CD14-positive monocyte (primary cell): ENCODE measurements around the gene CYP2R1. TPM values are rescaled to one million over a fixed set of nuclear protein-coding genes. Genes with fewer than 3 reads are reported as not detected.
A peak's percentile ranks its signal among the peaks of the same experiment; 100 is the strongest.

Source experiments
- DNase-seq, 3 donors: peaks; one replicate each; pipeline ENCODE4 v3.0.0-alpha.2; 2011 to 2022
- H2AFZ ChIP-seq: 2 replicates; pipeline ENCODE4 v1.6.0; 2012; ENCODE audit warnings: mild to moderate bottlenecking, low read depth, low read length, inconsistent platforms; ENCODE audit not compliant: insufficient read depth, poor library complexity, severe bottlenecking
- H3K27ac ChIP-seq, 2 donors: 1 replicate in 1 of 2; 2 replicates in 1 of 2; pipeline ENCODE4 v1.5.1; 2012 to 2013; ENCODE audit warnings: low read length in 2 of 2, control low read depth in 1 of 2, inconsistent platforms in 1 of 2, low read depth in 1 of 2, mild to moderate bottlenecking in 1 of 2
- H3K27me3 ChIP-seq, 2 donors: one replicate each; pipeline versions ENCODE4 v1.6.0 to v1.6.1; 2011 to 2013; ENCODE audit warnings: low read length in 2 of 2; ENCODE audit not compliant: control insufficient read depth in 2 of 2, insufficient read depth in 2 of 2
- H3K36me3 ChIP-seq, 2 donors: replicated peaks in 1 of 2; 1 replicate in 1 of 2; 2 replicates in 1 of 2; pipeline versions ENCODE4 v1.5.1 to v1.6.1; 2012 to 2013; ENCODE audit warnings: low read length in 2 of 2, control low read depth in 1 of 2, inconsistent platforms in 1 of 2, mild to moderate bottlenecking in 1 of 2; ENCODE audit not compliant: insufficient read depth in 2 of 2, control insufficient read depth in 1 of 2
- H3K4me1 ChIP-seq, 2 donors: 1 replicate in 1 of 2; 2 replicates in 1 of 2; pipeline versions ENCODE4 v1.5.1 to v1.6.1; 2012 to 2013; ENCODE audit warnings: low read length in 2 of 2, control low read depth in 1 of 2, inconsistent platforms in 1 of 2, mild to moderate bottlenecking in 1 of 2, moderate library complexity in 1 of 2; ENCODE audit not compliant: insufficient read depth in 2 of 2, control insufficient read depth in 1 of 2
- H3K4me2 ChIP-seq: replicated peaks from 2 replicates; pipeline ENCODE3; 2012; ENCODE audit warnings: low read length, moderate library complexity, mild to moderate bottlenecking; ENCODE audit not compliant: poor library complexity, severe bottlenecking; ENCODE audit errors: extremely low read depth
- H3K4me3 ChIP-seq, 3 experiments: fragments of 200-600 bp in 1 of 3; sonication (generic) in 1 of 3; replicated peaks in 1 of 3; 1 replicate in 2 of 3; 2 replicates in 1 of 3; pipeline ENCODE4 v1.5.1; 2011 to 2013; ENCODE audit warnings: low read length in 3 of 3, mild to moderate bottlenecking in 3 of 3, control low read depth in 2 of 3, low read depth in 2 of 3, inconsistent platforms in 1 of 3, moderate library complexity in 1 of 3
- H3K79me2 ChIP-seq: 2 replicates; pipeline ENCODE4 v1.6.0; 2012; ENCODE audit warnings: mild to moderate bottlenecking, control low read depth, inconsistent platforms, low read length, moderate library complexity; ENCODE audit not compliant: insufficient read depth
- H3K9ac ChIP-seq: 2 replicates; pipeline ENCODE4 v1.6.0; 2017; ENCODE audit warnings: low read length, mild to moderate bottlenecking; ENCODE audit not compliant: insufficient read depth, poor library complexity, severe bottlenecking
- H3K9me3 ChIP-seq, 2 donors: replicated peaks in 1 of 2; 1 replicate in 1 of 2; 2 replicates in 1 of 2; pipeline versions ENCODE4 v1.5.1 to v1.6.1; 2012 to 2013; ENCODE audit warnings: low read length in 2 of 2, control low read depth in 1 of 2; ENCODE audit not compliant: control insufficient read depth in 1 of 2, insufficient read depth in 1 of 2
- H4K20me1 ChIP-seq: 2 replicates; pipeline ENCODE4 v1.6.0; 2012; ENCODE audit warnings: mild to moderate bottlenecking, low read length, control low read depth, moderate library complexity; ENCODE audit not compliant: insufficient read depth
- H3K27ac Mint-ChIP-seq, 7 donors: one replicate each; pipeline ENCODE4 v1.8.0; 2020; ENCODE audit warnings: mild to moderate bottlenecking in 7 of 7, mixed read lengths in 7 of 7, moderate library complexity in 6 of 7, inconsistent platforms in 2 of 7
- H3K27me3 Mint-ChIP-seq, 3 donors: one replicate each; pipeline ENCODE4 v1.8.0; 2021 to 2022; ENCODE audit warnings: low read depth in 3 of 3, mild to moderate bottlenecking in 3 of 3, mixed read lengths in 3 of 3, moderate library complexity in 3 of 3, inconsistent platforms in 1 of 3
- H3K36me3 Mint-ChIP-seq, 2 donors: one replicate each; pipeline ENCODE4 v1.8.0; 2020; ENCODE audit warnings: mixed read lengths in 2 of 2, inconsistent platforms in 1 of 2, mild to moderate bottlenecking in 1 of 2
- H3K4me1 Mint-ChIP-seq: one replicate; pipeline ENCODE4 v1.8.0; 2020; ENCODE audit warnings: mild to moderate bottlenecking, mixed read lengths
- H3K4me3 Mint-ChIP-seq, 2 donors: one replicate each; pipeline ENCODE4 v1.8.0; 2020; ENCODE audit warnings: mild to moderate bottlenecking in 2 of 2, mixed read lengths in 2 of 2, moderate library complexity in 1 of 2
- H3K9me3 Mint-ChIP-seq, 7 donors: one replicate each; pipeline ENCODE4 v1.8.0; 2020 to 2022; ENCODE audit warnings: mixed read lengths in 7 of 7, mild to moderate bottlenecking in 6 of 7, moderate library complexity in 6 of 7, inconsistent platforms in 2 of 7
- CTCF ChIP-seq: fragments of 200-600 bp; IDR thresholded peaks from one replicate; pipeline ENCODE4 v1.8.0; 2022; ENCODE audit warnings: antibody characterized with exemption, mild to moderate bottlenecking
- WGBS: methylation state at CpG from one replicate; pipeline ENCODE4 v1.1.5; 2013; ENCODE audit warnings: missing lambda C conversion rate; ENCODE audit not compliant: insufficient coverage; 5-methylcytosine and 5-hydroxymethylcytosine counted together
- intact Hi-C, 2 donors: fragments of 100-400 bp; cut with micrococcal nuclease; formaldehyde crosslinking; loops; one replicate each; pipeline versions ENCODE4 v1.15.0 to v1.15.1; 2023
- polyA plus RNA-seq, 3 donors: library from polyadenylated mRNA; depleted of rRNA in 1 of 3; unstranded in 2 of 3; stranded (reverse) in 1 of 3; fragments of 300-500 nt in 2 of 3; fragments of >200 nt in 1 of 3; fragmentation: Illumina TruSeq in 2 of 3; gene quantifications; 1 replicate in 2 of 3; 2 replicates in 1 of 3; pipeline ENCODE4 v1.2.3, GENCODE V29; 2012 to 2021

CYP2R1 gene
- polyA plus RNA-seq, 3 donors = 5.4 to 8.3 (median 7.0) TPM

GRCh38 chr11:14906578-14906977 is 14.5 kb upstream of the CYP2R1 start:
- no peaks in the 10 kb centered on the region for H3K36me3 Mint-ChIP-seq
- H3K27ac ChIP-seq = no peak overlapping the region
- H2AFZ ChIP-seq = no peak overlapping the region
- H3K4me1 Mint-ChIP-seq = peaks cover 32% of the 10 kb centered on the region
- no peak overlapping the region for H3K4me3 ChIP-seq
- H3K27me3 ChIP-seq = peaks cover 0 to 8% of the 10 kb centered on the region in 2 donors
- no peak overlapping the region for H3K4me2 ChIP-seq
- WGBS = 94% methylated on average over 3 of the region's 5 CpGs
- H3K79me2 ChIP-seq = no peaks in the 10 kb centered on the region
- H3K9me3 ChIP-seq = no peaks in the 10 kb centered on the region
- H3K36me3 ChIP-seq = no peaks in the 10 kb centered on the region
- peaks cover 0 to 2% (median 0%) of the 10 kb centered on the region in 7 donors for H3K9me3 Mint-ChIP-seq
- H3K27ac Mint-ChIP-seq = no peak overlapping the region
- intact Hi-C loops = loop anchor here (2.0 to 10.0 kb wide), 4 partner anchors 114 to 369 kb away; partner anchors contain the start of gene PDE3B (in 2 of the 2)
- H4K20me1 ChIP-seq = no peaks in the 10 kb centered on the region
- DNase-seq = no peak
- no peak for TF ChIP-seq CTCF
- peaks cover 11 to 29% (median 19%) of the 10 kb centered on the region in 3 donors for H3K27me3 Mint-ChIP-seq
- H3K4me3 Mint-ChIP-seq = no peak overlapping the region
- no peak overlapping the region for H3K9ac ChIP-seq
- H3K4me1 ChIP-seq = peaks cover 21 to 34% of the 10 kb centered on the region in 2 donors

GRCh38 chr11:14905104-14906033 is 13.3 kb upstream of the CYP2R1 start:
- under 1% methylated on average over 56 of the region's 58 CpGs for WGBS
- H3K9me3 ChIP-seq = no peaks in the 10 kb centered on the region
- H3K4me3 Mint-ChIP-seq = peak overlapping the region; percentile 96 to 98
- H2AFZ ChIP-seq = peak overlapping the region; percentile 98
- H3K27ac Mint-ChIP-seq = peak overlapping the region in 6 of 7 donors; percentile 10 to 78 (median 58)
- H3K27me3 Mint-ChIP-seq = peaks cover 10 to 24% (median 12%) of the 10 kb centered on the region in 3 donors
- peaks cover 0 to 8% of the 10 kb centered on the region in 2 donors for H3K27me3 ChIP-seq
- peak in 2 of 3 donors; percentile 15 to 47 for DNase-seq
- no peaks in the 10 kb centered on the region for H3K79me2 ChIP-seq
- H3K27ac ChIP-seq = peak overlapping the region in 1 of 2 donors; percentile 2
- peak overlapping the region; percentile 95 for H3K4me2 ChIP-seq
- H3K4me1 ChIP-seq = peaks cover 21 to 34% of the 10 kb centered on the region in 2 donors
- intact Hi-C loops = loop anchor here (2.0 to 10.0 kb wide), 4 partner anchors 113 to 368 kb away; partner anchors contain the start of gene PDE3B (in 2 of the 2)
- no peaks in the 10 kb centered on the region for H4K20me1 ChIP-seq
- no peaks in the 10 kb centered on the region for H3K36me3 ChIP-seq
- H3K4me1 Mint-ChIP-seq = peaks cover 32% of the 10 kb centered on the region
- peak overlapping the region; percentile 71 to 91 (median 72) for H3K4me3 ChIP-seq
- peak; percentile 89 for TF ChIP-seq CTCF
- H3K9ac ChIP-seq = peak overlapping the region; percentile 63
- no peaks in the 10 kb centered on the region for H3K36me3 Mint-ChIP-seq
- peaks cover 0 to 2% (median 0%) of the 10 kb centered on the region in 7 donors for H3K9me3 Mint-ChIP-seq
